Esophagus squamous epithelium (tissue), 4 donors: Measurements from ENCODE around the gene GABRG3.

Experiments
- CTCF ChIP-seq, 6 experiments: fragments of 450-650 bp in 4 of 6; fragments of 200-600 bp in 2 of 6; sonication (generic) in 2 of 6; IDR thresholded peaks; one replicate each; pipeline ENCODE4 v1.5.1; 2016 to 2019; ENCODE audit warnings: antibody characterized with exemption in 6 of 6, mild to moderate bottlenecking in 4 of 6, moderate library complexity in 4 of 6
- POLR2A ChIP-seq, 4 donors: fragments of 450-650 bp; IDR thresholded peaks; one replicate each; pipeline ENCODE4 v1.6.1; 2017; ENCODE audit warnings: antibody characterized with exemption in 4 of 4, mild to moderate bottlenecking in 4 of 4, moderate library complexity in 3 of 4

- no peak for TF ChIP-seq CTCF (IDR thresholded peaks at IDR 0.05)
- no peak for TF ChIP-seq POLR2A (IDR thresholded peaks at IDR 0.05)
These were observed 116.9 kb downstream of the GABRG3 start for GRCh38 chr15:27087651-27088583.
